ENCODE results near the gene MKS1. TPM values are rescaled to one million over a fixed set of nuclear protein-coding genes. Genes with fewer than 3 reads are reported as not detected.

MKS1 gene
- total RNA-seq, 2 donors from 2014 or later, result 14.1 to 28.7 TPM

DNA sequence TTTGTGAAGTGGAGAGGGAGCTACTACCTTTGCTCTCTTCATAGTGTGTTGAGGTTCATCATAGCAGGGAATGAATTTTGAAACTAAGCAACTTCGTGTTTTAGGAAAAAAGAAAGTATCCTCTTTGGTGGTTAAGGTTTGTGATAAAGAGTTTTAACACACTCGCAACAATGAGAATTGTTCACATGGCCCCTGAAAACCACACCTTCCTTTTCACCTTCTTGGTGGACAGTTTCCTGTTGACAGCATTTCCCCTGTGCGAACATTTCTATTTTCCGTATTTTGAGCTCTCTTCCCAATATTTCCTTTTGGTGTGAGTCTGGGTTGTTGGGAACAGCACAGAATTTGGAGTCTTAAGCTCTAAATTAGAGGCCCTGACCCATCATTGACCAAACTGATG is 48.4 kb downstream of the MKS1 start:
- Histone ChIP-seq H3K9me3 (no peaks in the 10 kb centered on the region), H3K4me3 (no peak overlapping the region), H3K4me1 (replicated peaks) (no peaks in the 10 kb centered on the region), H3K27me3 (replicated peaks; ENCODE audit: insufficient read depth) (no peaks in the 10 kb centered on the region), H3K36me3 (no peaks in the 10 kb centered on the region), H3K27ac (no peak overlapping the region)
- no peak for TF ChIP-seq POLR2A (IDR thresholded peaks at IDR 0.05)
- 62% methylated on average over 4 of the region's 4 CpGs for WGBS
- intact Hi-C loops (cut with DNase I), result no loop called here
- DNase-seq (ENCODE audit: low spot score), result no peak

GRCh38 chr17:58166682-58167081 is 52.4 kb downstream of the MKS1 start, which contains the start of gene OR4D2:
Gene OR4D2, plus strand, starts transcription at chr17:58166982. Its CDS starts 2,674 bp downstream, at chr17:58169656.
- no peak for DNase-seq (ENCODE audit: low spot score)
- H3K9me3 ChIP-seq, result no peaks in the 10 kb centered on the region
- intact Hi-C loops (cut with DNase I), result no loop called here
- H3K4me3 ChIP-seq, result no peak within 1 kb of the TSS
- H3K27me3 ChIP-seq (replicated peaks; ENCODE audit: insufficient read depth), result no peaks in the 10 kb centered on the region
- no peak for TF ChIP-seq POLR2A (IDR thresholded peaks at IDR 0.05)
- 60% methylated on average over 6 of the region's 6 CpGs for WGBS
- no peak within 1 kb of the TSS for H3K27ac ChIP-seq
- no peaks in the 10 kb centered on the region for H3K4me1 ChIP-seq (replicated peaks)
- no peaks in the 10 kb centered on the region for H3K36me3 ChIP-seq

GRCh38 chr17:58165981-58166380 is 53.1 kb downstream of the MKS1 start:
- TF ChIP-seq, protein P1, sequence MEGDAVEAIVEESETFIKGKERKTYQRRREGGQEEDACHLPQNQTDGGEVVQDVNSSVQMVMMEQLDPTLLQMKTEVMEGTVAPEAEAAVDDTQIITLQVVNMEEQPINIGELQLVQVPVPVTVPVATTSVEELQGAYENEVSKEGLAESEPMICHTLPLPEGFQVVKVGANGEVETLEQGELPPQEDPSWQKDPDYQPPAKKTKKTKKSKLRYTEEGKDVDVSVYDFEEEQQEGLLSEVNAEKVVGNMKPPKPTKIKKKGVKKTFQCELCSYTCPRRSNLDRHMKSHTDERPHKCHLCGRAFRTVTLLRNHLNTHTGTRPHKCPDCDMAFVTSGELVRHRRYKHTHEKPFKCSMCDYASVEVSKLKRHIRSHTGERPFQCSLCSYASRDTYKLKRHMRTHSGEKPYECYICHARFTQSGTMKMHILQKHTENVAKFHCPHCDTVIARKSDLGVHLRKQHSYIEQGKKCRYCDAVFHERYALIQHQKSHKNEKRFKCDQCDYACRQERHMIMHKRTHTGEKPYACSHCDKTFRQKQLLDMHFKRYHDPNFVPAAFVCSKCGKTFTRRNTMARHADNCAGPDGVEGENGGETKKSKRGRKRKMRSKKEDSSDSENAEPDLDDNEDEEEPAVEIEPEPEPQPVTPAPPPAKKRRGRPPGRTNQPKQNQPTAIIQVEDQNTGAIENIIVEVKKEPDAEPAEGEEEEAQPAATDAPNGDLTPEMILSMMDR (IDR thresholded peaks at IDR 0.05), result no peak
- DNase-seq (ENCODE audit: low spot score), result no peak
- Histone ChIP-seq H3K4me3 (no peak overlapping the region), H3K27ac (no peak overlapping the region), H3K36me3 (no peaks in the 10 kb centered on the region), H3K9me3 (no peaks in the 10 kb centered on the region), H3K27me3 (replicated peaks; ENCODE audit: insufficient read depth) (no peaks in the 10 kb centered on the region), H3K4me1 (replicated peaks) (no peaks in the 10 kb centered on the region)
- WGBS, result 15% methylated on average over 2 of the region's 2 CpGs
- intact Hi-C loops (cut with DNase I), result no loop called here

DNA sequence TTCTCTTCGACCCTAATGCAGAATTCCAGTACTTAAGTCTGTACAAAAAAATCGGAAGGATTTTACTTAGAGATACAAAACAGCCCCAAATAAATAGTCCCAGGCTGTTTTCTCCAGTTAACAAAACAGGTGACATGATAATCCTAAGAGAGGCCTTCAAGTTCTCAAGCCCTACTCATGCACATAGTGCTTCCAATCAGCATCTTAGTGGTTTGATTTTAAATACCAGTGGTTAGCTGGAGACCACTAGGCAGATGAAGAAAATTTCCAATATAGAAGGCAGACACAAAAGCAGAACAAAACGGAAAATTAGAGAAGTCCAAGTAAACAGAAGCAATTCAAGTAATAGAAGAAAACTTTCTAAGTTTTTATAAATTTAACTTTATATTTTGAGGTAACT is 57.5 kb downstream of the MKS1 start:
- Histone ChIP-seq H3K4me3 (no peak overlapping the region), H3K9me3 (no peaks in the 10 kb centered on the region), H3K27me3 (replicated peaks; ENCODE audit: insufficient read depth) (no peaks in the 10 kb centered on the region), H3K4me1 (replicated peaks) (no peaks in the 10 kb centered on the region), H3K27ac (no peak overlapping the region), H3K36me3 (no peaks in the 10 kb centered on the region)
- no peak for DNase-seq (ENCODE audit: low spot score)
- 77% methylated on average over 3 of the region's 3 CpGs for WGBS
- intact Hi-C loops (cut with DNase I), result no loop called here
- no peak for TF ChIP-seq POLR2A (IDR thresholded peaks at IDR 0.05)
- TF ChIP-seq, protein P1 (IDR thresholded peaks at IDR 0.05), result no peak
- no peak for TF ChIP-seq POLR2AphosphoS5 (IDR thresholded peaks at IDR 0.05)

GRCh38 chr17:58158181-58158580 is 60.9 kb downstream of the MKS1 start:
- 70% methylated on average over 2 of the region's 2 CpGs for WGBS
- Histone ChIP-seq H3K4me1 (replicated peaks) (no peaks in the 10 kb centered on the region), H3K27me3 (replicated peaks; ENCODE audit: insufficient read depth) (no peaks in the 10 kb centered on the region), H3K36me3 (no peaks in the 10 kb centered on the region), H3K27ac (no peak overlapping the region), H3K9me3 (no peaks in the 10 kb centered on the region), H3K4me3 (no peak overlapping the region)
- TF ChIP-seq, protein P1 (IDR thresholded peaks at IDR 0.05), result no peak
- TF ChIP-seq POLR2A (IDR thresholded peaks at IDR 0.05) (no peak), POLR2AphosphoS5 (IDR thresholded peaks at IDR 0.05) (no peak)
- intact Hi-C loops (cut with DNase I), result no loop called here
- DNase-seq (ENCODE audit: low spot score), result no peak

DNA sequence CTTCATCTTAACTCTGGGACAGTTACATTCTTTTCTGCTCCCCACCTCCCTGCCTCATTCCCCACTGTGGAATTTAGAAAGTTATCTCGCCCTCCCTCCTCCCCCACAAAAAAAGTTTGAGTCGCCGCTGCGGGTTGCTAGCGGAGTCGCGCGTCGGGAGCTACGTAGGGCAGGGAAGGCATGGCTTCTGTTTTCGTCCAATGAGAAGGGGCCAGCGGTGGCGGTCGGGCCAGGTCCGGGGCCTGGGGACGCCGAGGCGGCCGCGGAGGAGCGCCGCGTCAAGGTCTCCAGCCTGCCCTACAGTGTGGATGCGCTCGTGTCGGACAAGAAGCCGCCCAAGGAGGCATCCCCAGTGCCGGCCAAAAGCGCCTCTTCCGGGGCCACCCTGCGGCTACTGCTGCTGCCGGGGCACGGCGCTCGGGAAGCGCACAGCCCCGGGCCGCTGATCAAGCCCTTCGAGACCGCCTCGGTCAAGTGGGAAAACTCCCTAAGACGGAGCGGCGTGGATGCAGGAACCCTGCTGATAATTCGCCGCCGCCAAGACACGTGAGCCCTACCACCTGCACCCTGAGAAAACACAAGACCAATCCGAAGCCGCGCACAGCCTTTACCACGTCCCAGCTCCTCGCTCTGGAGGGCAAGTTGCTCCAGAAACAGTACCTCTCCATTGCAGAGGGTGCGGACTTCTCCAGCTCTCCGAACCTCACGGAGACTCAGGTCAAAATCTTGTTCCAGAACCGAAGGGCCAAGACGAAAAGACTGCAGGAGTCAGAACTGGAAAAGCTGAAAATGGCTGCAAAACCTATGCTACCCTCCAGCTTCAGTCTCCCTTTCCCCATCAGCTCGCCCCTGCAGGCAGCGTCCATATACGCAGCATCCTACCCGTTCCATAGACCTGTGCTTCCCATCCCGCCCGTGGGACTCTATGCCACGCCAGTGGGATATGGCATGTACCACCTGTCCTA is 61.9 kb downstream of the MKS1 start:
- Histone ChIP-seq H3K27ac (no peak overlapping the region), H3K36me3 (no peaks in the 10 kb centered on the region), H3K4me3 (peak overlapping the region; percentile 11 to 30), H3K9me3 (no peaks in the 10 kb centered on the region), H3K4me1 (replicated peaks) (no peaks in the 10 kb centered on the region), H3K27me3 (replicated peaks; ENCODE audit: insufficient read depth) (peaks cover 2% of the 10 kb centered on the region)
- WGBS, result 1% methylated on average over 63 of the region's 65 CpGs
- DNase-seq (ENCODE audit: low spot score), result no peak
- TF ChIP-seq POLR2A (IDR thresholded peaks at IDR 0.05), result no peak
- TF ChIP-seq, protein P1 (IDR thresholded peaks at IDR 0.05), result no peak
- no peak for TF ChIP-seq POLR2AphosphoS5 (IDR thresholded peaks at IDR 0.05)
- intact Hi-C loops (cut with DNase I), result no loop called here

All from prostate gland (tissue), 2 donors.